Activated naive CD4-positive, alpha-beta T cell treated with anti-CD3 and anti-CD28 coated beads, Interleukin-2, amount 50 U/mL, for 16 hours (primary cell): ENCODE data around the gene EVA1C.
"Not testable (repeated sequence)": the region's sequence is repeated elsewhere in the genome, so short reads cannot be mapped to it uniquely, and the experiment has no call there.

Experiments used
- DNase-seq: peaks from one replicate; pipeline ENCODE4 v3.0.0-alpha.2; 2020

Gene EVA1C

DNA sequence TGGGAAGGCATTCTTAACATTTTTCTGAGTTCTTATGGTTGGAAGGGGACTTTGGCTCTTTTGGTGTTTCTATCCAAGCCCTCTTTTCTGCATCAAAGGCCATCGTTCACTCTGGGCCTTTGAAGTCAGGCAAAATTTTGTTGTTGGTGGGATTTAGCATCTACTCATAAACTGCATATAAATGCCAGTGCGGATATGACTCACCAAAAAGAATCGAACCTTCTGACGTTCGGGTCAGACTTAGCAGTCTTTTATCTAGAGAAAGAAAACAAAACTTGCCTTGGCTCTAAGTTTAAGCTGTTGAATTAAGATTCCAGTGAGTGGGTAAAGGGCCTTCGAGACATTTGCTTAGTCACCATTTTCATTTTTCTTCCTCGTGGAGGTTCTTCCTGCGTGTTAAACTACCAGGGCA, 51.4 kb downstream of the EVA1C start:
- no peak for DNase-seq

DNA sequence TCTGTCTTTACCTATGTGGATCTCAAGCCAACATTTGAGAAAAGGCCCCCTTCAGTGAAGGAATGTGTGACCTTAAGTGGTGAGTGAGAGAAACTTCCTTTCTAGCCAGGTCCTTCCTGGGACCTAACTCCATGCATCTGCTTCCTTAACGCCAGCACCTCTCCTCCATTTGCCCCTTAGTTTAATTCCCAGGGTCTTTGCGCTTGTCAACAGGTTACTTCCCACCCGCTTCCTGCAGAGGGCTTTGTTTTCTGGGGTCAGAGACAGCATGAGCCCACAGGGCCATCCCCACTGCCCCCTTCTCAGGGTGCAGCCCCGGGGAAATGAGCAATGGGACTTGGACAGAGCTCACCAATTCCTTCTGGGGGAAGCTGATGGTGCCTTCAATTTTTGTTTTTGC, 54.8 kb downstream of the EVA1C start:
- DNase-seq: no peak

DNA sequence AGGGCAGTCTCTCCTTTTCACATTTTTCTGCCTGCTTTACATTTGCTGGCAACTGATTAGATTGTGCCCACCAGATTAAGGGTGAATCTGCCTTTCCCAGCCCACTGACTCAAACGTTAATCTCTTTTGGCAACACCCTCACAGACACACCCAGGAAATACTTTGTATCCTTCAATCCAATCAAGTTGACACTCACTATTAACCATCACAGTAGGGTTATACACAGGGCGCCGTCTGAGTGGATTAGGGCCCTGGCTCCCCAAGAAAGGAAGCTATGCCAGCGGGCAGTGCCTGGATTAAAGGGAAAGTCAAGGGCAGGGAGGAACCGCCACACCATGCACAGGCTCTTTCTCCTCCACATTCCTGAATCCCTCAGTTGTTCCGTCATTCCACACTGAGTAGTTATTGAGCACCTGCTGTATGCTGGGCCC, 56.2 kb downstream of the EVA1C start:
- DNase-seq: no peak

DNA sequence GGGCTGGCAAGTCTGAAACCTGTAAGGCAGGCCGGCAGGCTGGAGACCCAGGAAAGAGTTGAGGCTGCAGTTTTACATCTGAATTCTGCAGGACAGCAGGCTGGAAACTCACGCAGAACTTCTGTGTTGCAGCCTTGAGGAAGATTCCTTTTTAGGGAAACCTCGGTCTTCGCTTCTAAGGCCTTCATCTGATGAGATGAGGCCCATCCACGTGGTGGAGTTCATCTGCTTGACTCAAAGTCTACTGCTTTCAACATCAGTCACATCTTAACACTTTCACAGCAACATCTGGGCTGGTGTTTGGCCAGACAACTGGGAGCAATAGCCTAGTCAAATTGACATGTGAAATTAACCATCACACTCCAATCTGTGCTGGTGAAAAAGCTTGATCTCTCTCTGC, 57.1 kb downstream of the EVA1C start:
- DNase-seq: no peak

DNA sequence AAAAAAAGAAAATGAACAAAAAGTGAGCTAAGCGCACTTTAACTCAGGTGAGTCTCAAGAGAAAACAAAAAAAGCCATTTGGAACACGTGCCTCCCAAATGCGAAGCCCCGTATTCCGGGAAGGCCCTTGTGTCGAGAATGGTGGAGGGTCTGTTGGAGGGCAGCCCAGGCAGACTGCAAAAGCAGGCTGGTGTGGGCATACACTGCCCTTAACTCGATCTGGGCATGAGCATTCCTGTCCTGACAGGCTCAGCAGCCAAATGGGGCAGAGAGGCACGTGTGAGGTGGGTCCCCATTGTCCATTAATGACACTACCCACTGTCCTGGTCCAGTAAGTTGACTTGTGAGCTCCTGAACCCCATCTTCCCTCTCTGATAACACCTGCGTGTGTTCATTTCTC, 57.7 kb downstream of the EVA1C start:
- no peak for DNase-seq

DNA sequence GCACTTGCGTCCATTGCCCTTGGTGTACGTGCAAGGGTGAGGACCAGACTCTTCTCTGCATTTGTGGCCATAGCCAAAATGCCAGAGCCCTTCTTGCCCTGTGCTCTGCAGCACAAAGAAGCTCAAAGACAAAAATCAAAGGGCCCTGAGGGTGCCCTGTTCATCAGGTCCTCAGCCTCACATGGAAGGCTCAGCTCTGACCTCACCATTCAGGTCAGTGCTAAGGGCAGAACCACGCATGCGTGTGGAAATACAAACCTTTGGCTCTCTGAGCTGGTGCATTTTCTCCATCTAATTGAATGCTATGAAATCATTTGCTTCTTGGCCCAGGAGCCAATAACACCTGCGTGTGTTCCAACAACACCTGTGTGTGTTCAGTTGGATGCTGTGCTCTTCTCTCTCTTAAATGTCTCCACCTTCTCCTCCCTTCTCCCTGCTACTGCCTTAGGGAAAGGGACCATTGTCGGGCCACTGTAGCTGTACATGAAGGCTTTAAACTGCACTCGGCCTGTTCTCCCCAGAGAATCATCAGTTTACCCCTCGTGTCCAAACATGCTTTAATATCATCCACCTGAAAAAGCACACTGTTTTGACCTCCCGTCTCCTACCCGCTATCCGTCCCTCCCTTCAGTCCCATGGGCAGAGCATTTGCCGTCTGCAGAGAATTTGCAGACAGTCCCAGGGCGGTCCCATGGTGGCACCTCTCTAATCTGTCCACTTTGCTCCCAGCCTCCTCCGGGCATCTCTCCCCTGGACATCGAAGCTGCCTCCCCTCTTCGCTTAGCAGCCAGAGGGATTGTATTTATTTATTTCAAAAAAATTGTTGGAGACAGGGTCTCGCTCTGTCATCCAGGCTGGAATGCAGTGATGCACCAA, 60.6 kb downstream of the EVA1C start:
- DNase-seq: no peak

DNA sequence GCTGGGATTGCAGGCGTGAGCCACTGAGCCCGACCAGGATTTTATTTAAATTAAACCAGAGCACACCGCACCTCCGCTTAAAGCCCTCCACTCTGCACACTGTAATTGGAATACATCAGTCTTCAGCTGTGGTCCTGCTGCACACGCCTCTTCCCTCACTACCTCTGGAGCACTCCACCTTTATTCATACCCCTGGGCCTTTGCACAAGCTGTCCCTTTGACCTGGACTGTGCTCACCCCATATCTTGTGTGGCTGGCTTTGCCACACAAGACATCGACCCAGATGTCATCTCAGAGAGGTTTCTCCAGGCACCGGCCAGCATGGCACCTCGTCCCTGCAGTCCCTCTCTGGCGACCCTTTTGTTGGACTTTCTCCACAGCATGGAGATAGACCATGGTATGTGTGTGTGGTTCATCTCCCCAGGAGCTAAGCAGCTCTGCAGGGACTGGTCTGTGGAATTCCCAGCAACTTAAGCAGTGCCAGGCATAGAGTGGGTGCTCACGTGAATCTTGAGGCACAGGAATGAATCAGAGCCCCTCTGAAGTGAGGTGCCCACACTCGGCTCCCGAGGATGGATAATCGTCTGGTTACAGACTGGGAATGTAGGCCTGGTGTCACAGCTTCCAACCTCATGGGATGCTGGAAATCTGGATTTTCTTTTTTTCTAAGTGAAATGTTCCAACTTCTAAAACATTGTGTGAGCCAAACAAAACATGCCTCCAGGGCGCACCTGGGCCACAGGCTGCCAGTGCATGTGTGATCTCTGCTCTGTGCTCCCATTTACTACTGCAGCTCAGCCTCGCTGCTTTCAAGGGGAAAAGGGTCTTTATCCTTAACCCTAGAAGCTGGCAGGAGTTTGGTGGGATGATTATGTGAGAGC, 61.9 kb downstream of the EVA1C start:
- DNase-seq: no peak

DNA sequence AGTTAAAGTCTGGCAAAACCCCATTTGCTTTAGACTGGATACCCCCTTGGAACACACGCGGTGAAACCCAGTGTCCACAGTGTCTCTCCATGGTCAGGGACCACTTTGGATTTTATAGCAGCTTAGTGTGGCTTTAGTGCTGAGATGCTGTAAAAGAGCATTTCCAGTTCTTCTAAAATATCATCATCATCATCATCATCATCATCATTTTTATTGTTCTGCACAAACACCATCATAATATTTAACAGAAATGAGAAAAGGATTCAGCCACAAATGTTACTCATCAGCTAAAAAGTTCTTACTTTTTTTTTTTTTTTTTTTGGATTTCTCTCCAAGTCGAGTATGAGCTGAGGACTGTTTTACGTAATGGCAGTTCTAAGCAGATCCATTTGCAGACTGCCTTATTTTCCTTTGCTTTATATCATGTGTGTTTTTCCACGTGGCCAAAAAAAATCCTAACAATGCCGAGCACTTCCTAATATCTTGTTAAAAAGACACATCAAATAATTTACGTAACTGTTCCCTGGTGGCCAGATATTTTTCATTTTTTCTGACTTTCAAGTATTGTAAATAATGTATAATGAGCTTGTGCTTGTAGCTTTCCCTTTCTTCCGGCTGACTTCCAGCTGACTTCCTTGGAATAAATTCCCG, 62.8 kb downstream of the EVA1C start:
- DNase-seq: no peak

DNA sequence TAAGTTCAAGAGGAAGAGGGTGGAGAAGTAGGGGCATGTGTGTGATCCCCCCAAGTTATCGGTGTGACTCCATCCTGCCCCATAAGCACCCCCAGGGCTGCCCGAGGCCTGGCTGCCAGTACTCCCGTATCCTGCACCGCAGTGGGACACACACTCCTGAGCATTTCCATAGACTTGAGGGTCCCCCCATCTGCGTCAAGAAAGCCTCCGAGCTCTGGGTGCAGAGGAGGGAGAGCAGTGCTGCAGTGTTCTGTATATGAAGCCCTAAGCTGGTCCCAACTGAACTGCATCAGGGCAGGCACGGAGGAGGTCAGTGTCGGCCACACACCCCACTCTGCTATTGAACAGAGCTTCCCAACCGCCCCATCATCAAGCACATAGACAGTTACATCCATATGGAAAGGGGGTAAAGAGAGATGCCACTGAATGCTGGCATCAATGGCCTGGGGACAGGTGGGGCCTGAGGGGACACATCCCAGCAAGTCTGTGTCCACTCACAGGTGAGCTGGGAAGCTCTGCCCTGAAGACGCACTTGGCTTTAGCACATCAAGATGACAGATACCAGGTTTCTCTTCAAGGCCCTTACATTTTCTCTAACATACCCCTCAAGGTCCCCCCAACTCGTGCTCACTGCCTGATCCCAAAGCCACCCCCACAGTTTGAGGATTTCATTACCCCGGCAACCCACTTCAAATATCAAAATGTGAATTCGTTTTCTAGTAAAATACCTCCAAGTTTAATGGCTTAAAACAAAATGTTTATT, 64.3 kb downstream of the EVA1C start:
- no peak for DNase-seq

DNA sequence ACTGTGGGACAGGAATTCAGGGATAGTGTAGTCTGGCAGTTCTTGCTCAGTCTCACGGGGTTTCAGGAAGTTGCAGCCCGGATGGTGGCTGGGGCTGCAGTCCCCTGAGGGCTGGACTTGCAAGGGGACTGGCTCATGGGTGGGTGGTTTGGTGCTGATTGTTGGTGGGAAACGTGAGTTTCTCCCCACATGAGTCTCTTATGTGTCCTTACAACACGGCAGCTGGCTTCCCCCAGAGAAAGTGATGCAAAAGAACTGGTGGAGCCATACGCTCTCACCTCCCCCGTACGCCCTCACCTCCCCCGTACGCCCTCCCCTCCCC, 64.9 kb downstream of the EVA1C start:
- DNase-seq: no peak

DNA sequence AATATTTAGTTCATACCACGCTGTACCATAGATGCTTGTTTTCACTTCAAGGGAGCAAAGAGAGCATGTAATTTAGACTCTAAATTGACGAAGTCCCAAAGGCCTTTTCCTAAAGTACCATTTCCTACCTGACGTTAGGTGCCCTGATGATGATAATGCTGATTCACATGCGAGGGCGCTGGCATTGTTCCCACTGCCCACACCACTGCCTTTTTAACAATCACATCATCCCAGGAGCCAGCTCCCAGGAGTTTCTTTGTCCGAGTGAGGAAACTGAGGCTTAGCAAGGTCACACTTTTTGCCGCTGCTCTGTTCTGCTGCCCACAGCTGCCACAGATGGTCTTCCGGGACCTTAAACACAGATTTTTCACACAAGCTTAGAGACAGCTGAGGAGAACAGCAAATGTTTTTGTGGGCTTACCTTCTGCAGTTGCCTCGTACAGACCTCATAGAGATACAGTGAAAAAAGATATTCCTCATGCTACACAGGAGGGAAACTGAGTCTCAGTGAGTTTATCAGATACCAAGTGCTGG, 69.4 kb downstream of the EVA1C start:
- no peak for DNase-seq

DNA sequence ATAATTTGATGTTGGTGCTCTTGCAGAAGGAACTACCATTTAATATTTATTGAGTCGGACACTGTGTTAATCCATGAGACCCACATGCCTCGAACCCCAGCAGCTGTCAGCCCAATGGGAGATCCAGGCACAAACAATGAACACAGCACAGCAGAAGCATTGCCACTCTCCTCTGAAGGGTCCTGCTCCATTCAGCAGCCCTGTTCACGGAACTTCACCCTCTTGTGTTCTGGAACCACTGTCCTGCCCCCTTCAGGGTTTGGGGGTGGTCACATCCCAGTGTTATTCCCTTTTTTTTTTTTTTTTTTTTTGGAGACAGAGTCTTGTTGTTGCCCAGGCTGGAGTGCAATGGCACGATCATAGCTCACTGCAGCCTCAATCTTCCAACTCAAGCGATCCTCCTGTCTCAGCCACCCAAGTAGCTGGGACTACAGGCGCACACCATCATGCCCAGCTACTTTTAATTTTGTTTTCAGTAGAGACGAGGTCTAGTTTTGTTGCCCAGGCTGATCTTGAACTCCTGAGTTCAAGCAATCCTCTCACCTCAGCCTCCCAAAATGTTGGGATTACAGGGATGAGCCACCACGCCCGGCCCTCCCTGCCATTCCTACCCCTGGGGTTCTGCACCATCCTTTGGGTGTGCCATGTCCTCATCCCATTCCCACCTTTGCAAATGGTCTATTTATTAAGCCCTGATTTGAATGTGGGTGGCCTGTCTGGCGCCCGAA, 70.2 kb downstream of the EVA1C start:
- DNase-seq: no peak

DNA sequence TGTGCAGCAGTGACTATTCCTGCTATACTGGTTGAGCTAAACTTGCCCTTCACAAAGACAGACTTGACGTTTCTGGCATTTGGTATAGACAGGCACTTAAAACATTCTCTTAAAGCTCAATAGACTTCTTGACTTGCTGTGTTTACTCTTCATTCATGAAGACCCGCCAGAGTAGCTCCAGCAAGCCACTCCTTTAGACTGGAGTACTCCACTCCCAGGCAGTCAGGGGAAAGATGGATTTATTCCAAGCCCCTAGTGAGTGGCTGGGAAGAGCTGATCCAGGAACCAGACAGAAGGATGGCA, 70.7 kb downstream of the EVA1C start:
- no peak for DNase-seq

DNA sequence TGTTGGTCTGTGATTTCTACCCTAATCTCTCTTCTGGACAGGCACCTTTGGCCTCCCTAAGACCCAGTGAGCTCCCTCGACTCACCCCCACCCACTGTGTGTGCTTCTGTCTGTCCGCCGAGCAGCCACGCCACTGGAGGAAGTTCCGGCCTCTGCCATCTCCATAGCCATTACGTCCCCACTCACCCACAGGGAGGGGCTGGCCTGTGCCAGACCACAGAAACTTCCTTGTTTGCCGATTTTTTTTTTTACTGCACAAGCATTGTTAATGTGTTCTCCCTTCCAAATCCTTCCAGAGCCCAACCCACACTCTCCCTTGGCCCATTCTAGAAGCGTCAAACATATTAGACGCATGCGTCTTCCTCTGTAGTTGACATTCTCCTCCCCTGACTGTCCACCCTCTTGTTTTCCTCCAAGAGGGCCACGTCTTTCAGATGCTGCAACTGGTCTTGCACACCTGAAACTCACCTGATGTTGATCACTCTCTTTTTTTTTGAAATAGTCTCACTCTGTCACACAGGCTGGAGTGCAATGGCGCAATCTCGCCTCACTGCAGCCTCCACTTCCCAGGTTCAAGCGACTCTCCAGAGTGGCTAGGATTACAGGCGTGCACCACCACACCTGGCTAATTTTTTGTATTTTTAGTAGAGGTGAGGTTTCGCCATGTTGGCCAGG, 72.3 kb downstream of the EVA1C start:
- no peak for DNase-seq

DNA sequence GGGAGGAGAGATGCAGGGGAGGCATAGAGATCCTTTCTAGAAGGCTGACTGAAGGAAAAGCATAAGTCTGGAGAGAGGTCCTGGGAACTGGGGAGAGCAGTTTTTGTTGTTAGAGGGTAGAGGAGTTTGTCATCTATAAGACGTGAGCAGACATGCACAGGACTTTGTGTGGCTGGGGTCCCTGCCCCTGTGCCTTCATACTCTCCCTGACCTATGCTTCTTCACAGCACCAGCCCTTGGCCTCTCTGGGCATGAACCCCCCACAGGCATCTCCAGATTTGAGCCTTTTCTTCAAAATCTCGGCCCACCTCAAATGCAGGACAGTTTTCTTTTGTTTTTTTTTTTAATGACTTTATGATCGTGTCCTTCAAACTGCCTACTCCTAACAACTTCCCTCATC, 79.9 kb downstream of the EVA1C start:
- DNase-seq: no peak

DNA sequence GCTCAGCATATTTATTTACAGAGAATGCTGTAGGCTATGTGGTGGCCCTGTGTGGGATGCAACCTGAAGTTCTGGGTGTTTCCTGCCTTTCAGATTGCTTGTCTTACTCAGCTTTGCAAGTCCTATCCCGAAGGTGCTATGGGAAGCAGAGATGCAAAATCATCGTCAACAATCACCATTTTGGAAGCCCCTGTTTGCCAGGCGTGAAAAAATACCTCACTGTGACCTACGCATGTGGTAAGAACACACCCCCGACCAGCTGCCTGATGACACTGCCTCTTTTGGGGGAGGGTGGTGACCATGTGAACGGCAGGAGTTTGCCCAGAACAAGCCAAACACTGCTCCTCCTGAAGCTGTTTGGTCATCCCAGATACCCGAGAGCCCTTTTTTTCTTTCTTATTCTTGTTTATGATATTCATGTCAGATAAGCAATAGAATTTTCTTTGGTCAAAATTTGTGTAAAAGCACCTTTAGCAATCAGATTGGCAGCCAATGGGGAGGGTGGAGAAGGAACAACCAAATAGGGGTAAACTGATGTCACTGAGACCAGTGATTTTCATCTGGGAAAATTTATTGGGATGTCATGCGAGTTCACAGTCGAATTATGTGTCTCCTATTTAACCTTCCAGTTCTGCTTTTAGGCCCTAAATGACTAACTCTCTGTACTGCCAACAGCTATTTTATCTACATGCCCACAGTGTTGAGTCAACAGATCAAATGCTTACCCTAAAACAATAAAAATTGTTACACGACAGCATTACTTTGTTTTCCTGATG, 82.6 kb downstream of the EVA1C start:
- no peak for DNase-seq

DNA sequence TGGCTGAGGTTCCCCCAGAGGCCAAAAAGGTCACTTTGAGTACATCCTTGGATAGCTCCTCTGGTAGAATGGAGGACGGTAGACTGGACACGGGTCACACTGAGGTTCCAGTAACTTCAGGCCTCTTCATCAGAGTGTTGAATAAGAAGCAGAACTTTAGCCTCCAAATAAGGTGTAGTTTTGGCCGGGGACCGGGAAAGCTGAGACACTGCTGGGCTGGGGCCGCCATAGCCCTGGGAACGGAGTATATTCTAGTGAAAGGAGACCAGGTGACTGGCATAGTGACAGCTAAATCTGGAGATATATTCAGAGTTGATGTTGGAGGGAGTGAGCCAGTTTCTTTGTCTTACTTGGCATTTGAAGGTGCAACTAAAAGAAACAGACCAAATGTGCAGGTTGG, 84.1 kb downstream of the EVA1C start:
- no peak for DNase-seq

DNA sequence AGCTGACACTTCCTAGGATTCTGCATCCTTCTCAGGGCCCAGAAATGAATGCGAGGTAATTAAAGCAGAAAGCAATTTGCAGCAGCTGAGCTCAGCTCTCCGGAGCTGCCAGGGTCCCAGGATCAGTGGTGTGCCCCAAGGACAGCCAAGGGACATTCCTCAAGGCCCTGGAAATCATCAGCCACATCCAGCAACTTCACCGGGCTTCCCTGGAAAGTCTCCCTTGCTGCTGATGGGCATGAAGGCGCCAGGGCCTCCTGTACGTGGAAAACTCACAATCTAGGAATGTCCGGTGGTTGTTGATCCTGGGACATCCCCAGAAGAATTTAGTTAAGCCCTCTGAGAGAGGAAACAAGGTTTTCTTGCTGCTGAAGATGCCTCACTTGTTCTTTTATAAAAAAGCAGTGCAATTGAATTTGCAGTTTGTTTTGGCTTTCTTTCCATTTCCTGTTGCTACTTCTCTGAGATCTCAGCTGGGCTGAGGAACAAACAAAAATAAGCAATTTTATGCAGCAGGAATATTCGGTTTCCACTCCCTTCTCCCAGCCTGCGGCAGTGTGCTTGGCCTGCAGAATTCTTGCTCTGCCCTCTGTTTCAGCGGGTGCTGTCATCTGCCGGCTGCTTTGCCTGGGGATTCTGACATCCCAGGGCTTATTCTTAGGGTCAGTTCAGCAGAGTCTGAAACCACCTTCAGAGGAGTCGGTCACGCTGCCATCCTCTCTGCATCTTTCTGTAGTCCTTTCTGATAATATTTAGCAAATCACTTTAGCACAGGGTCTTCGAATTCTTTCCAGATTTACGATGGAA, 86.9 kb downstream of the EVA1C start:
- DNase-seq: no peak

DNA sequence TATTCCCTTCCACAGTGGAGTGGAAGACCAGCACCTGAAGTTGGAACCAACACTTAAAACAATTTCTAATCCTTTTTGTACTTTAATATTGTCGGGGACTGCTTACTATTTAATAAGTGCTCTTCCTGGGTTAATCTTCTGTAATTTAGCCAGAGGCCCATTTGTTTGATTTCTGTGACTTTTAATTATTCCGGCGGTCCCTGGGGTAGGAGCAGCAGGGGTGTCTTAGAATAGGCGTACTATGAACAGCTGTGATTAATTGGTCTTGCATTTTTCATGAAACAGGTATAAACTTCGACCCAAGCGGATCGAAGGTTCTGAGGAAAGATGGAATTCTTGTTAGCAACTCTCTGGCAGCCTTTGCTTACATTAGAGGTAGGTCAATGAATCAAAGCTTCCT, 91.1 kb downstream of the EVA1C start:
- not testable (repeated sequence) for DNase-seq

DNA sequence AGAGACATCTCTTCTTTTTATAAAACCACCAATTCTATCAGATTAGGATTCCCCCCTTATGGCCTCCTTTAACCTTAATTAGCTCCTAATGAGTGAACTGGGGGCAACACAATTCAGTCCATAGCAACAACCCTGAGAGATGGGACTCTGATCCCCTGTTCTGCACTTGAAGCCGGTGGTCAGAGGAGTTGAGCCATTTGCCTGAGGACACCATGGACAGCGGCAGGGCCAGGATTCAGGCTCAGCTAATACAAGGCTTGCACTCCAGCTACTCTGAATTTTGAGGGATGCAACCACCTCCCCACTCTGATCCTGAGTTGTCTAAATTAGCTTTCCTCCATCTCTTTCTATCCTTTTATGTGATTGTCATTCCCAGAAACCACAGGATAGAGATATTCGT, 93.3 kb downstream of the EVA1C start:
- DNase-seq: not testable (repeated sequence)
